ENCODE data around the gene PDE9A. TPM values are rescaled to one million over a fixed set of nuclear protein-coding genes. Genes with fewer than 3 reads are reported as not detected.

PDE9A gene
- total RNA-seq, 1 donor from 2014 or later: 22.8 TPM

Other genes starting within 250 kb of the PDE9A start
- gene UBASH3A, start 249.7 kb upstream of the PDE9A start, total RNA-seq: 2.0 TPM
- gene RSPH1, start 157.4 kb upstream of the PDE9A start, total RNA-seq: 5.6 TPM
- gene SLC37A1, start 139.8 kb upstream of the PDE9A start, total RNA-seq: 56.2 TPM
- gene WDR4, start 225.9 kb downstream of the PDE9A start, total RNA-seq: 14.8 TPM
- gene NDUFV3, start 239.7 kb downstream of the PDE9A start, total RNA-seq: 37.5 TPM